ENCODE data around the gene MEF2B.

DNA sequence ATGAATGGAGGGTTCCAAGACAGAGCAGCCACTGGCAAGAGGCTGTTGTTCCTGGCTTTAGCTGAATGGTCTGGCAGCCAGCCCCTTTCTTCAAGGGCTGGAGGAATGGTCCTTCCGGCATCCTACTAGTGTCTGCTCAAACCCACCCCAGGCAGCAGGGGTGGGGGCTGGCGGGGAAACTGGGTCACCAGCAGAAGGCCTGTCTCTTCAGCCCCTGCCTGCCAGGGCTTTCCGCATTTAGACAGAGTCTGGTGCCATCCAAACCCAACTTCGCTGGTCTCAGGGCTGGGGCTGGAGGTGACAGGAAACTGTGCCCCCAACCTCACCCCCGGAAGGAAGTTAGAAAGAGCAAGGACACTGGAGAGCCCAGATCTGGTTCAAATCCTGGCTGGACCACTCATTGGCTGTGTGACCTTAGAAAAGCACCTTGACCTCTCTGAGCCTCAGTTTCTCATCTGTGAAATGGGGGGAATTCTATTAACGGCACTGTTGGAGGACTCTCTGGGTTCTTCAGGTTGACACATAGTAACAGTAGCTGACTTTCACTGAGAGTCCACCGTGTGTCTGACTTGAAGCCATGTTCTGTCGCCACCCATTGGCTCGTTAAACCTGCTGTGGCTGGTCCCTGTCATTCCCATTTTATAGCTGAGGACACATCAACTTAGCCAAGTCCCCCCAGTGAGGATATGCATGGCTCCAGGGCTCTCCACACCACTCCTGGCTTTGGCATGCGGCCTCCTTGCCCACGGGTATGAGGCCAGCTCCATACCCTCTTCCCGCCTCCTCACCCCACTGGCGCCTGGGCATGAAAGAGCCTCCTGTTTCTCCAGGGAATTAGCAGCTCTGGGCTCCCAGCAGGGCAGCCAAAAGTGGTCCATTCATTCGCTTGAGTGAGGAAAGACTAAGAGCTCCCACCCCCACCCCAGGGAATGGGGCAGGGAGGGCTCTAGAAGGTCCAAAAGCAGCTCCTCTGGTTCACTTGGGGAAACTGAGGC, 35.6 kb upstream of the MEF2B start:
- TF ChIP-seq, protein P1, sequence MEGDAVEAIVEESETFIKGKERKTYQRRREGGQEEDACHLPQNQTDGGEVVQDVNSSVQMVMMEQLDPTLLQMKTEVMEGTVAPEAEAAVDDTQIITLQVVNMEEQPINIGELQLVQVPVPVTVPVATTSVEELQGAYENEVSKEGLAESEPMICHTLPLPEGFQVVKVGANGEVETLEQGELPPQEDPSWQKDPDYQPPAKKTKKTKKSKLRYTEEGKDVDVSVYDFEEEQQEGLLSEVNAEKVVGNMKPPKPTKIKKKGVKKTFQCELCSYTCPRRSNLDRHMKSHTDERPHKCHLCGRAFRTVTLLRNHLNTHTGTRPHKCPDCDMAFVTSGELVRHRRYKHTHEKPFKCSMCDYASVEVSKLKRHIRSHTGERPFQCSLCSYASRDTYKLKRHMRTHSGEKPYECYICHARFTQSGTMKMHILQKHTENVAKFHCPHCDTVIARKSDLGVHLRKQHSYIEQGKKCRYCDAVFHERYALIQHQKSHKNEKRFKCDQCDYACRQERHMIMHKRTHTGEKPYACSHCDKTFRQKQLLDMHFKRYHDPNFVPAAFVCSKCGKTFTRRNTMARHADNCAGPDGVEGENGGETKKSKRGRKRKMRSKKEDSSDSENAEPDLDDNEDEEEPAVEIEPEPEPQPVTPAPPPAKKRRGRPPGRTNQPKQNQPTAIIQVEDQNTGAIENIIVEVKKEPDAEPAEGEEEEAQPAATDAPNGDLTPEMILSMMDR (IDR thresholded peaks at IDR 0.05), result no peak
- TF ChIP-seq POLR2A (IDR thresholded peaks at IDR 0.05), result no peak

All from Peyer's patch (tissue), 4 donors.